PC-9 (cell line): Measurements from ENCODE around the gene HIBCH.

Experiments
- CTCF ChIP-seq: fragments of 200-600 bp; sonication (generic); conservative IDR thresholded peaks from 2 replicates; pipeline ENCODE4 v1.6.1; 2017; ENCODE audit warnings: mixed run types, antibody characterized with exemption, mild to moderate bottlenecking, moderate library complexity
- EZH2 ChIP-seq: fragments of 200-600 bp; sonication (generic); IDR thresholded peaks from 2 replicates; pipeline ENCODE4 v1.8.0; 2017; ENCODE audit warnings: antibody characterized with exemption, low read depth

GRCh38 chr2:190181123-190181669, 138.4 kb downstream of the HIBCH start:
- no peak for TF ChIP-seq EZH2
- no peak for TF ChIP-seq CTCF
